ENCODE measurements around the gene KRT33B.
"Not testable (repeated sequence)": the region's sequence is repeated elsewhere in the genome, so short reads cannot be mapped to it uniquely, and the experiment has no call there.

Gene KRT33B

DNA sequence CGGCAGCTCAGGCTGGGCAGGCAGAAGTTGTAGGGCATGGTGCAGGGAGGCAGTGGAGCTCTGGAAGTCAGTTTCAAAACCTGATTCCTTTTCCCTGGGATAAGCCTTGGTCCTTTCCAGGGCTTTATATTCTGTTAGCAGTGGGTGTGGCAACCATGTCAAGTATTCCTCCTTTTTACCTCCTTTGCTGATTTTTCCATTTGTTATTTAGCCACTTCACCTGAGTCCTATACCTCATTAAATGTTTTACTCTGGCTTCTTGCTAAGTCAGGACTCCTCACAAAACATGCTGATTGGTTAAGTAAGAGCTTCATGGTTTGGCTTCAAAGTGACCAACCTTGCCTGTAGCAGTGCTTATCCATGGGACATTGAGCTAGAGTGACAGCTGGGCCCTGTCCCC lies at the start of gene KRT33B:
Gene KRT33B, minus strand, starts transcription at position 101 of the 400 bp plus-strand sequence. Its CDS starts 63 bp downstream, at position 38.
- DNase-seq, result no peak

DNA sequence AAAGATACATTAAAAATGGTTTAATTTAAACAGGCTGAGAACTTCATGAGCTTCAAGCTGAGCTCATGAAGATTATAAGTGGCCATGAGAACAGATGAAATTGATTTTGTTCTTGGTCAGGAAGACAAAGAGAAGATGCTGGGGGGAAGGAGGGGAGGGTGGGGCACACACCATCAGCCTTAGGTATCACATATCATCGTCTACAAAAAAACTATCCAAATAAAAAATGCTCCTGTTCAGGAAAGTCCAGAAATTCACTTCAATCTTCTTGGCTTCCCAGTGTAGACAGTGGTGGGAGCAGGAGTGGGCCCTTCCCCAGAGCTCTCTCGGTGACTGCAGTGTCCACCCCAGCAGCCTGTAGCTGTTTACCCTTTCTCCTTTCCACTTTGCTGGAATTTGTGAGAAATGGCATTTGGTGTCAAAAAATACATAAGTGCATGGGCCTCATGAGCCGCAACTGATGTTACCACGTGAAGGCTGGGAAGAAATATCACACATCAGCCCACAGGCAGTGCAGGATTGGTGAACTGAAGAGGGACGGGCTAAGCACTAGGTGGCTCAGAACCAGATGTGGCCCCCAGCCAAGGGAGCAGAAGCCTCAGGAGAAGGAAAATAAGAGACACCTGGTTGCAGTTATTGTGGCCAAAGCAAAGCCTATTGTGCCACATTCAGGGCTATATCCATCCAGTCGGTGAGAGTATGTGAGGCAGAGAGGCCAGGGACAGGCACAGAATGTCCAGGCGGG lies 48.7 kb upstream of the KRT33B start:
- DNase-seq, result no peak

GRCh38 chr17:41417576-41418015 lies 48.0 kb upstream of the KRT33B start:
- DNase-seq, result peak; percentile 29

DNA sequence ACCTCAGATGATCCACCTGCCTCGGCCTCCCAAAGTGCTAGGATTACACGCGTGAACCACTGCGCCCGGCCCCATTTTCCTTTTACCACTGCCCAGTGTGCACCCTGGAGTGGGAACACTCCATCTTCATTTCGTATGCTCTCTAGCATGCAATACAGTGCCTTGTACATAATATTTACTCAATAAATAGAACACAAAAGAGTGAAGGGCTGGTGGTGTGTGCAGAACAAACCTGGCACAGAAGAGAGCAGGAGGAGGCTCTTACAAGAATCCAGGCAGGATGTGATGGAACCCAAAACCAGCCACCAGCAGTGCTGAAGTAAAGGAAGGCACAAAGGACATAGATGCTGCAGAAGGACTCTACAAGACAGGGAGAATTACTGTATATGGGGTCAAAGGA lies 47.5 kb upstream of the KRT33B start:
- DNase-seq, result no peak

- no peak for DNase-seq
These were observed 46.9 kb upstream of the KRT33B start for GRCh38 chr17:41416479-41416878.

GRCh38 chr17:41415833-41416335 lies 46.3 kb upstream of the KRT33B start:
- DNase-seq, result peak; percentile 35

GRCh38 chr17:41415411-41415810 lies 45.8 kb upstream of the KRT33B start:
- no peak for DNase-seq

DNA sequence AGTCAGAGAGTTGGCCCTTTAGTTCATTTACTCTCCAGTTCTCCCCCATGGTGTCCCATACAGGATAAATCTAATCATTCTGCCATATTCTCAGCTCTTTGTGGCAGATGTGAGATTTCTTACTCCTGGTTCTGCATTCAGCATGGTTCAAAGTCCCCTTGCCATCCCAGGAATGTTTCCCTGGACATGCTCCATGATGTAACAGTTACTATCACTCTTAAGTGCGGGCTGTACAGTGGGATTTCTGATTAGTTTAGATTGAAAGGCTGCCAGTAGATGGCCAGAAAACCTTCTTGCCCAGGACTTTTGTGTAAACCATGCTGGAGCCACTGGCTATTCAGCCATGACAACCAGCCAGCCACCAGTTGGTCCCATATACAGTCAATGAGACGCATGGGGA lies 44.4 kb upstream of the KRT33B start:
- no peak for DNase-seq

GRCh38 chr17:41413353-41413957 lies 43.8 kb upstream of the KRT33B start:
- peak; percentile 24 for DNase-seq

- DNase-seq, result no peak
These were observed 41.6 kb upstream of the KRT33B start for GRCh38 chr17:41411072-41411840.

- DNase-seq, result no peak
These were observed 37.6 kb upstream of the KRT33B start for GRCh38 chr17:41407226-41407625.

- DNase-seq, result peak; percentile 25
These were observed 36.6 kb upstream of the KRT33B start for GRCh38 chr17:41406205-41406604.

DNA sequence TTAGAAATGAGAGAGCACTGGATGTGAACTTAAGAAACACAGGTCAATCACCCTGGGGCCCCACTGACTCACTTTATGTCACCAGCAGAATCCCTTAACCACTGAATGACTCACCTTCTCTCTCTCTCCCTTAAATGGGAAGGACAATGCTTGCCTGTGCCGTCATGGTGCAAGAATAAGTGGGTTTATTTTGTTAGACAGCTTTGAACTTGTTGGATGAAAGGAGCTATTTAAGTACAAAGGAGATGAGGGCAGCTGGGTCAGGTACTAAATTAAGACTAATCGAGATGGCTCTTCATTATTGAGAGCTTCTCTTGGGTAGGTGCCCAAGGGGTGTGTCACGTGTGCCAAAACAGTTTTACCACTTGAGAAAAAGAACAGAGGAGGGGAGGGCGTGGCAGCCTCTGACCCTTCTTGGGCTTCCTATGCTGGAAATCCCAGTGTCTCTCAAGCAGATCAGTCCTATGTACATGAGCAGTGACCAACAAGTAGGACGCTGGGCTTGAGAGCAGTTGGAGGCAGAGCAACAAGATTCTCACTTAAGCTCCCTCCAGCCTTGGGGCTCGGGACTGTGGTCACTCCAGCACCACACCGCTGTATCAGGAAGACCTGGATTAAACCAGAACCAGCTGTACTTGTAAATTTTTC lies 34.5 kb upstream of the KRT33B start:
- DNase-seq, result peak; percentile 98

DNA sequence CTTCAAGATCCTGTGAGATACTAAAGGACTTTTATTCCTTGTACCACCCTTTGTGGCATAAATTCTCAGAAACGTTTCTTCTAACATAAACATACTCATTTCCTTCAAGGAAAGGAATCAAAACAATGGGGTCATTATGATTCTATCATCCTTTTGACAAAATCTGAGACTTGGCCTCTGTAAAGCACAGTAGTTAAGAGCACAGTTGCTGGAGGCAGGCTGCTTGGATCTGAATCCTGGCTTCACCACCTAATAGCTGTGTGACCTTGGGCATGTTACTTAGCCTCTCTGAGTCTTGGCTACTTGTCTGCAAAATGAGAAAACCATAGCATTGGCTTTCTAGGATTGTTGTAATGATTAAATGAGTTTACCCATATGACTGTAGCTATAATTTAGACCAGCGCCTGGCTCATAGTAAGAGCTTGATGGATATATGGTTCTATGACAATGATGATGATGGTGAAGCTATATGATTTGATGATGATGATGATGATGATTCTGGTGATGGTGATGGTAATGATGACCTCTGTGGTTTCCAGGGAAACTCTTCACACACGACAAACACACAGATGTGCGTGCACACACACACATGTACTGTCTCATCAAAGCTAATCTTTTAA lies 33.9 kb upstream of the KRT33B start:
- peak; percentile 30 for DNase-seq

- DNase-seq, result peak; percentile 55
These were observed 32.5 kb upstream of the KRT33B start for GRCh38 chr17:41402161-41402560.

DNA sequence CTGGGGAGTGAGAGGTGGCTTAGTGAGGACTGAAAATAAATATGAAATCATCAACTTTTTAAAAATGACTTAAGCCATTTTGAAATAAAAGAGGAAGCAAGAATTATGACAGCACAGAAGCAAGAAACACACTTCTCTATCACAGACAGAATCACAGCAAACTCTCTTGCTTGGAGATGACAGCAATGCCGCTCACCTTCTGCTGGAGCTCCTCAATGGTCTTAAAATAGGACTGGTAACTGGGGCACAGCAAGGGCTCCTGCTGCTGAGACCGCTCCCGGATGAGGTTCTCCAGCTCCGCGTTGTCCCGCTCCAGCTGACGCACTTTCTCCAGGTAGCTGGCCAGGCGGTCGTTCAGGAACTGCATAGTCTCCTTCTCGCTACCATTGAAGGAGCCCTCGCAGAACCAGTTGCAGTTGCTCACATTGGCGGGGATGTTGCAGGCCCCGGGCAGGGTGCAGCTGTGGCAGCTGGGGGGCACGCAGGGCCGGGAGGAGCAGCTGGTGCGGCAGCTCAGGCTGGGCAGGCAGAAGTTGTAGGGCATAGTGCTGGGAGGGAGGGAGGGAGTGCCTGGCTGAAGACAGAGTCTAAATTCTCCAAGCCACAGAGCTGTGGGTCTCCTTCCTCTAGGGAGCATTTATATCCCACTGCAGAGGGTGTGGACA lies 27.5 kb upstream of the KRT33B start, which contains the start of gene KRT31:
Gene KRT31, minus strand, starts transcription at position 613 of the 665 bp plus-strand sequence. Its CDS starts 69 bp downstream, at position 544.
- no peak for DNase-seq

- no peak for DNase-seq
These were observed 26.7 kb upstream of the KRT33B start for GRCh38 chr17:41396340-41396739.

GRCh38 chr17:41395611-41396010 lies 26.0 kb upstream of the KRT33B start:
- no peak for DNase-seq

DNA sequence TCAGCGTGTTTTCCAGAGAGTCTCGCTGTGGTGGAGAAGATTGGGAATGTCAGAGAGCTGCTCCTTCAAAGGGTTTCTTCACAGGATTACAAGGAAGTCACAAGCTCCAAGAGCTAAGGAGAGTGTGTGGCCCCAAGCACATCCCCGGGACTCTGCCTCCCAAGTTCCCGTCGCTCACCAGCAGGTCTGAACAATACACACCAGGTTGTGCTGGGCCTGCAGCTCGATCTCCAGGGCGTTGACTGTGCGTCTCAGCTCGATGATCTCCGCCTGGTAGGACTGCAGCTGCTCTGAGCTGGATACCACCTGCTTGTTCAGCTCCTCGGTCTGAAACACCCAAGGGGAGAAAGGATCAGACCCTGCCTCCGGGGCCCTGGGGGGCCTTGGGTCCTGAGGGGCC lies 25.4 kb upstream of the KRT33B start:
- not testable (repeated sequence) for DNase-seq

GRCh38 chr17:41394254-41394996 lies 24.8 kb upstream of the KRT33B start:
- peak; percentile 38 for DNase-seq

- DNase-seq, result no peak
These were observed 24.2 kb upstream of the KRT33B start for GRCh38 chr17:41393826-41394225.
